DOHH2 (cell line): ENCODE measurements around the gene NEUROG1.

Source experiments
- H3F3A ChIP-seq: fragments of 200-600 bp; sonication (generic), shearing (Covaris generic); 2 replicates; pipeline ENCODE4 v1.6.0; 2016; ENCODE audit warnings: antibody characterized with exemption, mild to moderate bottlenecking; ENCODE audit not compliant: control insufficient read depth, insufficient read depth
- H3K27ac ChIP-seq: fragments of 200-600 bp; sonication (generic); 2 replicates; pipeline ENCODE4 v1.5.1; 2014; ENCODE audit warnings: low read depth, mild to moderate bottlenecking, low read length, moderate library complexity
- H3K27me3 ChIP-seq: fragments of 200-600 bp; sonication (generic); 2 replicates; pipeline ENCODE4 v1.6.1; 2014; ENCODE audit warnings: mild to moderate bottlenecking, low read length, mixed read lengths; ENCODE audit not compliant: control insufficient read depth
- H3K36me3 ChIP-seq: fragments of 200-600 bp; sonication (generic); 2 replicates; pipeline ENCODE4 v1.6.1; 2014; ENCODE audit warnings: mild to moderate bottlenecking, low read length, moderate library complexity, mixed read lengths; ENCODE audit not compliant: control insufficient read depth
- H3K4me1 ChIP-seq: fragments of 200-600 bp; sonication (generic); 2 replicates; pipeline ENCODE4 v1.6.1; 2014; ENCODE audit warnings: mild to moderate bottlenecking, low read length, mixed read lengths; ENCODE audit not compliant: control insufficient read depth
- H3K4me2 ChIP-seq: fragments of 200-600 bp; sonication (generic); 2 replicates; pipeline ENCODE4 v1.6.0; 2014; ENCODE audit warnings: mild to moderate bottlenecking, low read length, moderate library complexity
- H3K4me3 ChIP-seq: fragments of 200-600 bp; sonication (generic); 2 replicates; pipeline ENCODE4 v1.5.1; 2014; ENCODE audit warnings: mild to moderate bottlenecking, low read length, mixed read lengths
- H3K79me2 ChIP-seq: fragments of 200-600 bp; sonication (generic); 2 replicates; pipeline ENCODE4 v1.6.1; 2014; ENCODE audit warnings: mild to moderate bottlenecking, low read length, mixed read lengths; ENCODE audit not compliant: control insufficient read depth
- H3K9me2 ChIP-seq: fragments of 200-600 bp; sonication (generic); replicated peaks from 2 replicates; pipeline ENCODE4 v1.6.1; 2014; ENCODE audit warnings: mild to moderate bottlenecking, low read length, mixed read lengths; ENCODE audit not compliant: control insufficient read depth
- H3K9me3 ChIP-seq: fragments of 200-600 bp; sonication (generic); 2 replicates; pipeline ENCODE4 v1.6.1; 2014; ENCODE audit warnings: antibody characterized with exemption, low read length, mixed read lengths; ENCODE audit not compliant: control insufficient read depth, insufficient read depth
- H4K20me1 ChIP-seq: fragments of 200-600 bp; sonication (generic); 2 replicates; pipeline ENCODE4 v1.6.0; 2014; ENCODE audit warnings: low read depth, mild to moderate bottlenecking, antibody characterized with exemption, low read length, moderate library complexity; ENCODE audit not compliant: control insufficient read depth, insufficient read depth
- CTCF ChIP-seq: fragments of 200-600 bp; sonication (generic); IDR thresholded peaks from one replicate; pipeline ENCODE4 v1.5.1; 2014; ENCODE audit warnings: antibody characterized with exemption, mild to moderate bottlenecking, low read depth, low read length; ENCODE audit not compliant: poor library complexity, severe bottlenecking
- EZH2phosphoT487 ChIP-seq: fragments of 200-600 bp; sonication (generic); IDR thresholded peaks from 2 replicates; pipeline ENCODE4 v1.6.1; 2017; ENCODE audit warnings: borderline replicate concordance, mild to moderate bottlenecking, antibody characterized with exemption, low read length, moderate library complexity, mixed read lengths

Gene NEUROG1

DNA sequence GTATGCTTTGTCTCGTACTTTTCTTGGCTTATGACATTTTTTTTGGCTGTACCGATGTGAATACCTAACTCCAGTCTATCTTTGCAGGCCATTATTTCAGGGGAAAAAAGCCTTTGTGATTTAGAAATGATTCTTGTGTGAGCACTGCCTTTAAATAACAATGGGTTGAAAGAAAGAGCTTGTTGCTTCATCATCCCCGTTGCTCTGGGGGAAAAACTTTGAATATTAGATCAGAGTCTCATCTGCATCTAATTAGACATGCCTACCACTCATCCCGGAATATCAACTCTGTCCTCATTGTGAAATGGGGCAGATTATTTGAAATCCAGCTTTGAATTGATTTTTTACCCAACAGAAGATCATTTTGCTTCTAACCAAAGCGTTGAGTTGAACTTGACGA lies 29.5 kb upstream of the NEUROG1 start:
- no peaks in the 10 kb centered on the region for H3K9me2 ChIP-seq
- no peak overlapping the region for H3K4me3 ChIP-seq
- no peak overlapping the region for H3K27ac ChIP-seq
- TF ChIP-seq CTCF (no peak), EZH2phosphoT487 (no peak)
- no peaks in the 10 kb centered on the region for H3K79me2 ChIP-seq
- no peaks in the 10 kb centered on the region for H4K20me1 ChIP-seq
- H3F3A ChIP-seq = no peaks in the 10 kb centered on the region
- H3K27me3 ChIP-seq = peaks cover 12% of the 10 kb centered on the region
- H3K36me3 ChIP-seq = no peaks in the 10 kb centered on the region
- no peaks in the 10 kb centered on the region for H3K9me3 ChIP-seq
- H3K4me1 ChIP-seq = peaks cover 3% of the 10 kb centered on the region; the same call in 1 of the 2 replicates
- no peak overlapping the region for H3K4me2 ChIP-seq

- H3K4me3 ChIP-seq = no peak overlapping the region
- H3K4me2 ChIP-seq = no peak overlapping the region
These were observed 28.6 kb upstream of the NEUROG1 start for GRCh38 chr5:135564331-135564730.

GRCh38 chr5:135561266-135561665 lies 25.5 kb upstream of the NEUROG1 start:
- H3K4me2 ChIP-seq = no peak overlapping the region
- H3K27me3 ChIP-seq = peaks cover 14% of the 10 kb centered on the region
- H4K20me1 ChIP-seq = no peaks in the 10 kb centered on the region
- no peaks in the 10 kb centered on the region for H3K9me3 ChIP-seq
- H3K36me3 ChIP-seq = no peaks in the 10 kb centered on the region
- no peaks in the 10 kb centered on the region for H3K79me2 ChIP-seq
- no peaks in the 10 kb centered on the region for H3K9me2 ChIP-seq
- no peak overlapping the region for H3K4me3 ChIP-seq
- peaks cover 3% of the 10 kb centered on the region; the same call in 1 of the 2 replicates for H3K4me1 ChIP-seq
- H3F3A ChIP-seq = no peaks in the 10 kb centered on the region
- TF ChIP-seq CTCF (no peak), EZH2phosphoT487 (no peak)
- H3K27ac ChIP-seq = no peak overlapping the region

More at GRCh38 chr5:135564331-135564730, 28.6 kb upstream of the NEUROG1 start:
- H3K9me3 ChIP-seq = no peaks in the 10 kb centered on the region
- peaks cover 12% of the 10 kb centered on the region for H3K27me3 ChIP-seq
- no peaks in the 10 kb centered on the region for H4K20me1 ChIP-seq
- H3F3A ChIP-seq = no peaks in the 10 kb centered on the region
- TF ChIP-seq EZH2phosphoT487 = no peak
- TF ChIP-seq CTCF = no peak
- H3K9me2 ChIP-seq = no peaks in the 10 kb centered on the region
- no peaks in the 10 kb centered on the region for H3K79me2 ChIP-seq
- H3K36me3 ChIP-seq = no peaks in the 10 kb centered on the region
- H3K4me1 ChIP-seq = peaks cover 3% of the 10 kb centered on the region; the same call in 1 of the 2 replicates
- no peak overlapping the region for H3K27ac ChIP-seq

DNA sequence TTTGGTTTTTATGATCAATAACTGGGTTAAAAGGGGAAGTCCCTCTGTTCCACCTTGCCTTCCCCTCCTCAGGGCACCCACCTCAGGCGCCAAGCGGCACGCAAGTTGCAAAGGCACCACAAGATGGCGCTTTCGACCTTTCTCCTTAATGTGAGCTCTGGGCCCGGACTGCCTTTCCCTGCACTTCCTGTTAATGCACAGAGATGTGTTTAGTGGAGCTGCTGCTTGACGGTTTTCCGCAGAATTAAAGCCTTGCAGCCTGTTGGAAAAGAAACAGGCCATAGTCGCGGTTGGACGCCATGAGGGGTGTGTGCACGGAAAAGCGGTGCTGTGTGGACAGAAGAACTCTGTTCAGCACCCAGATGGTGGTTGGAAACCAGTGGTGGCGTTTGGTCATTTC lies 25.1 kb upstream of the NEUROG1 start:
- TF ChIP-seq EZH2phosphoT487 (no peak), CTCF (peak; percentile 85)
- no peaks in the 10 kb centered on the region for H3F3A ChIP-seq
- no peaks in the 10 kb centered on the region for H3K9me3 ChIP-seq
- no peaks in the 10 kb centered on the region for H3K9me2 ChIP-seq
- no peak overlapping the region for H3K4me2 ChIP-seq
- no peaks in the 10 kb centered on the region for H3K36me3 ChIP-seq
- H3K27ac ChIP-seq = no peak overlapping the region
- H3K79me2 ChIP-seq = no peaks in the 10 kb centered on the region
- peaks cover 14% of the 10 kb centered on the region for H3K27me3 ChIP-seq
- H4K20me1 ChIP-seq = no peaks in the 10 kb centered on the region
- H3K4me1 ChIP-seq = peaks cover 3% of the 10 kb centered on the region; the same call in 1 of the 2 replicates
- no peak overlapping the region for H3K4me3 ChIP-seq
